Ovary (tissue), 3 donors: Measurements from ENCODE around the gene ADAMTS13.

Source experiments
- POLR2A ChIP-seq: fragments of 450-650 bp; IDR thresholded peaks from one replicate; pipeline ENCODE4 v1.6.1; 2017; ENCODE audit warnings: antibody characterized with exemption, mild to moderate bottlenecking, moderate library complexity
- TF ChIP-seq, protein P1 (sequence below), 3 donors: fragments of 450-650 bp in 2 of 3; fragments of 200-600 bp in 1 of 3; IDR thresholded peaks; one replicate each; pipeline versions ENCODE4 v1.5.1 to v1.8.0; 2016 to 2022; ENCODE audit warnings: antibody characterized with exemption in 3 of 3, mild to moderate bottlenecking in 1 of 3
- donor health status: DM: no; HTN: no; CAD: no.

DNA sequence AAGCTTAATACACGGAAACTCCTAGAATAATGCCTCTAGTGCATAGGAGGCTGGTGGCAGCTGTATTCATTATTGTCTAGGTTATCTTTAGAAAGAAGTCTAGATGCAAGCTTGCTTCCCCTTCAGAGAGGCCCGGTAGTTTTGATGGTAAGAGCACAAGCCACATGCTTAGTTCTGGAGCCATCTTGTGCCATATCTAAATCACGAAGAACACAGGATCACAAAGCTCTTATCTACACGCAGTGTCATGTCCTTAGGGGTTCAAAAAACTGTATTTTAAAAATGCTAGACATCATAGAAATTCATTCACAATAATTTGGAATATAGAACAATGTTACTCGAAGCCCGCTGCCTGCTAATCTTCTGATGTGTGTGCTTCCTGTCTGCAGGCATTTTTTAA is 43.8 kb downstream of the ADAMTS13 start:
- no peak for TF ChIP-seq POLR2A
- TF ChIP-seq, protein P1, sequence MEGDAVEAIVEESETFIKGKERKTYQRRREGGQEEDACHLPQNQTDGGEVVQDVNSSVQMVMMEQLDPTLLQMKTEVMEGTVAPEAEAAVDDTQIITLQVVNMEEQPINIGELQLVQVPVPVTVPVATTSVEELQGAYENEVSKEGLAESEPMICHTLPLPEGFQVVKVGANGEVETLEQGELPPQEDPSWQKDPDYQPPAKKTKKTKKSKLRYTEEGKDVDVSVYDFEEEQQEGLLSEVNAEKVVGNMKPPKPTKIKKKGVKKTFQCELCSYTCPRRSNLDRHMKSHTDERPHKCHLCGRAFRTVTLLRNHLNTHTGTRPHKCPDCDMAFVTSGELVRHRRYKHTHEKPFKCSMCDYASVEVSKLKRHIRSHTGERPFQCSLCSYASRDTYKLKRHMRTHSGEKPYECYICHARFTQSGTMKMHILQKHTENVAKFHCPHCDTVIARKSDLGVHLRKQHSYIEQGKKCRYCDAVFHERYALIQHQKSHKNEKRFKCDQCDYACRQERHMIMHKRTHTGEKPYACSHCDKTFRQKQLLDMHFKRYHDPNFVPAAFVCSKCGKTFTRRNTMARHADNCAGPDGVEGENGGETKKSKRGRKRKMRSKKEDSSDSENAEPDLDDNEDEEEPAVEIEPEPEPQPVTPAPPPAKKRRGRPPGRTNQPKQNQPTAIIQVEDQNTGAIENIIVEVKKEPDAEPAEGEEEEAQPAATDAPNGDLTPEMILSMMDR (IDR thresholded peaks at IDR 0.05): no peak
